Measurements from ENCODE around the gene NFE2L3. TPM values are rescaled to one million over a fixed set of nuclear protein-coding genes. Genes with fewer than 3 reads are reported as not detected.

Gene NFE2L3
- total RNA-seq, 1 experiment from 2014 or later: 2.2 TPM

DNA sequence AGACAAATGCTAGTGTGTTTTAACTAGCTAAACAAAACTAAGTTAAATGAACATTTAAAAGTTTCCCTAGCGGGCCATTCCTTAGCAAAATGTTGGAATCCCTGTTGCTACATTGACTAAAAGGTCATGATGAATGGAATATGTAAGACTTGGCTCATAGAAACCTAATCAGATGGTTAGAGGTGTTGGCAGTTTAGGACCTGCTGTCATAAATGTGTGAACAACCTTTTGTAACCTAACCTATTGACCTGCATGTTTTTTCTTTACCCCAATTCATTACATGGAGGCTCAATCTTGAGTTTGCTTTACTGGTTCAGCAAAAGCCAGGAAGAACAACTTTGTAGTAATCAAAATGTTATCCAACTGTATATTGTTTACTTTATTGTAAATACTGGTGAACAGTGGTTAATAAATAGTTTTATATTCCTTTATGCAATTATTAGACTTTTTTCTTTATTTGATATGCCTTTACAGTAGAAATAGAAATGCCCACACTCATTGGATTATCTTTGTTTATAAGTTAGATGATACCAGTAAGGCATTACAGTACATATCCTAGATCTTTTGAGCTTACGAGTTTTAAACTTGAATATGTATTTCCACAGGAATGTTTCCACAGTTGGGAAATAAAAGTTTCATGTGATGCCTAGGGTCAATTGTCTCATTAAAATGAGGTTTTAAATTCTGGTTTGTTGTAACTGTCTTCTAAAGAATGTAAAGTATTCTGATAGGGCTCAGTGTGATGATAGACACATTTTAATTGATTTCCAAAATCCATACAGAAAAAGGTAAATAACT lies 61.1 kb downstream of the NFE2L3 start:
- Mint-ChIP-seq H3K36me3 (ENCODE audit: insufficient read depth, unreplicated experiment) (peaks cover 50% of the 10 kb centered on the region), H3K9me3 (ENCODE audit: unreplicated experiment) (no peaks in the 10 kb centered on the region), H3K4me1 (ENCODE audit: insufficient read depth, unreplicated experiment) (peaks cover 7% of the 10 kb centered on the region), H3K27me3 (ENCODE audit: insufficient read depth, unreplicated experiment) (no peaks in the 10 kb centered on the region), H3K4me3 (ENCODE audit: unreplicated experiment) (no peak overlapping the region), H3K27ac (ENCODE audit: low read depth, unreplicated experiment) (no peak overlapping the region)
- ChIA-PET POLR2A (interaction anchor here (1.0 to 2.7 kb wide), 3 partner anchors 8 to 12 kb away, joined by 5 to 13 read pairs (median 6); partner anchors contain the start of genes CBX3 and HNRNPA2B1), CTCF (no interaction called here)
- TF ChIP-seq, protein P1, sequence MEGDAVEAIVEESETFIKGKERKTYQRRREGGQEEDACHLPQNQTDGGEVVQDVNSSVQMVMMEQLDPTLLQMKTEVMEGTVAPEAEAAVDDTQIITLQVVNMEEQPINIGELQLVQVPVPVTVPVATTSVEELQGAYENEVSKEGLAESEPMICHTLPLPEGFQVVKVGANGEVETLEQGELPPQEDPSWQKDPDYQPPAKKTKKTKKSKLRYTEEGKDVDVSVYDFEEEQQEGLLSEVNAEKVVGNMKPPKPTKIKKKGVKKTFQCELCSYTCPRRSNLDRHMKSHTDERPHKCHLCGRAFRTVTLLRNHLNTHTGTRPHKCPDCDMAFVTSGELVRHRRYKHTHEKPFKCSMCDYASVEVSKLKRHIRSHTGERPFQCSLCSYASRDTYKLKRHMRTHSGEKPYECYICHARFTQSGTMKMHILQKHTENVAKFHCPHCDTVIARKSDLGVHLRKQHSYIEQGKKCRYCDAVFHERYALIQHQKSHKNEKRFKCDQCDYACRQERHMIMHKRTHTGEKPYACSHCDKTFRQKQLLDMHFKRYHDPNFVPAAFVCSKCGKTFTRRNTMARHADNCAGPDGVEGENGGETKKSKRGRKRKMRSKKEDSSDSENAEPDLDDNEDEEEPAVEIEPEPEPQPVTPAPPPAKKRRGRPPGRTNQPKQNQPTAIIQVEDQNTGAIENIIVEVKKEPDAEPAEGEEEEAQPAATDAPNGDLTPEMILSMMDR (IDR thresholded peaks at IDR 0.05; ENCODE audit: unreplicated experiment): no peak
- TSS peak; percentile 44 for BruUV-seq (replicated peaks)
- no peak for DNase-seq (ENCODE audit: unreplicated experiment)
- intact Hi-C loops (cut with micrococcal nuclease): no loop called here

DNA sequence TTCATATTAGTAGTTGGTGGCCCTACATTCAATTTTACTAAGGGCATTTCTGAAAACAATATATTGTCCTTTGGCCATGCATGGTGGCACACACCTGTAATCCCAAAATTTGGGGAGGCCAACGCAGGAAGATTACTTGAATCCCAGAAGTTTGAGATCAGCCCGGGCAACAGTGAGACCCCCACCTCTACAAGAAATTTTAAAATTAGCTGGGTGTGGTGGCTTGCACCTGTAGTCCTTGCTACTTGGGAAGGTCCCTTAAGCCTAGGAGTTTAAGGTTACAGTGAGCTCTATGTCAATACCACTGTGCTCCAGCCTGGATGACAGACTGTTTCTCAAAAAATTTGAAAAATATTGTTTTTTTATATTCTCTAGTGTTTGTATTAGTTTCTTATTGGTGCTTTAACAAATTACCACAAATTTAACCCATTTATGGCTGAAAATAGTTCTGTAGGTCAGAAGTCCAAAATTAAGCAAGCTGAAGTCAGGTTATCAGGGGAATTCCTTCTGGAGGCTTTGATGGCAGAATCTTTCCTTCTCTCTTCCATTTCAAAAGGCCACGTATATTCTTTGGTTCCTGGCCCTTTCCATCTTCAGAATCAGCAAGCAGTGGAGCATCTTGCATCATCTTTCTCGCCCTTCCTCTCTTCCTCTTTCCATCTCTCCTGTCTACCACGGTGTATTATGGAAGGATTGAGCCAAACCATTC lies 62.0 kb downstream of the NFE2L3 start:
- POLR2A ChIA-PET: interaction anchor here (0.6 to 2.7 kb wide), 3 partner anchors 9 to 97 kb away, joined by 3 to 13 read pairs (median 5); partner anchors contain the start of genes CBX3 and HNRNPA2B1
- Mint-ChIP-seq H3K4me1 (ENCODE audit: insufficient read depth, unreplicated experiment) (peaks cover 7% of the 10 kb centered on the region), H3K9me3 (ENCODE audit: unreplicated experiment) (no peaks in the 10 kb centered on the region), H3K36me3 (ENCODE audit: insufficient read depth, unreplicated experiment) (peaks cover 43% of the 10 kb centered on the region), H3K27ac (ENCODE audit: low read depth, unreplicated experiment) (no peak overlapping the region), H3K27me3 (ENCODE audit: insufficient read depth, unreplicated experiment) (no peaks in the 10 kb centered on the region), H3K4me3 (ENCODE audit: unreplicated experiment) (no peak overlapping the region)
- no peak for DNase-seq (ENCODE audit: unreplicated experiment)
- TF ChIP-seq, protein P1 (IDR thresholded peaks at IDR 0.05; ENCODE audit: unreplicated experiment): no peak
- CTCF ChIA-PET: interaction anchor here (0.7 to 1.1 kb wide), 2 partner anchors 14 to 150 kb away, joined by 3 to 5 read pairs; no protein-coding TSS in a partner anchor
- no TSS peak for BruUV-seq (replicated peaks)
- intact Hi-C loops (cut with micrococcal nuclease): no loop called here

DNA sequence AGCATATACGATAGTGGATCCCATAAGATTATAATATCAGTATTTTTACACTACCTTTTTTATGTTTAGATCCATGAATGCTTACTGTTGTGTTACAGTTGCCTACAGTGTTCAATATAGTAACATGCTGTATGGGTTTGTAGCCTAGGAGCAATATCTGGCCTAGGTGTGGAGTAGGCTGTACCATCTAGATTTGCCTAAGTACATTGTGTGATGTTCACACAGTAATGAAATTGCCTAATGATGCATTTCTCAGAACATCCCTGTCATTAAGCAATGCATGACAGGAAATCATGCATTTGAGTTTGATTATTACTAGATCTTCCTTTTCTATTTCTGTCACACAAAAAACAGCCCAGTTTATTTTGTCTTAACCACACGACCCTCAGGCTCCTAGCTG lies 64.1 kb downstream of the NFE2L3 start:
- no peaks in the 10 kb centered on the region for H3K9me3 Mint-ChIP-seq (ENCODE audit: unreplicated experiment)
- DNase-seq (ENCODE audit: unreplicated experiment): no peak
- CTCF ChIA-PET: no interaction called here
- peak overlapping the region; percentile 70 for H3K27ac Mint-ChIP-seq (ENCODE audit: low read depth, unreplicated experiment)
- H3K27me3 Mint-ChIP-seq (ENCODE audit: insufficient read depth, unreplicated experiment): no peaks in the 10 kb centered on the region
- POLR2A ChIA-PET: interaction anchor here (0.6 to 2.4 kb wide), 3 partner anchors 14 to 275 kb away, joined by 3 to 11 read pairs (median 3); partner anchors contain the start of gene CBX3
- TF ChIP-seq, protein P1 (IDR thresholded peaks at IDR 0.05; ENCODE audit: unreplicated experiment): no peak
- peaks cover 7% of the 10 kb centered on the region for H3K4me1 Mint-ChIP-seq (ENCODE audit: insufficient read depth, unreplicated experiment)
- peaks cover 23% of the 10 kb centered on the region for H3K36me3 Mint-ChIP-seq (ENCODE audit: insufficient read depth, unreplicated experiment)
- no peak overlapping the region for H3K4me3 Mint-ChIP-seq (ENCODE audit: unreplicated experiment)
- BruUV-seq (replicated peaks): no TSS peak
- intact Hi-C loops (cut with micrococcal nuclease): no loop called here

DNA sequence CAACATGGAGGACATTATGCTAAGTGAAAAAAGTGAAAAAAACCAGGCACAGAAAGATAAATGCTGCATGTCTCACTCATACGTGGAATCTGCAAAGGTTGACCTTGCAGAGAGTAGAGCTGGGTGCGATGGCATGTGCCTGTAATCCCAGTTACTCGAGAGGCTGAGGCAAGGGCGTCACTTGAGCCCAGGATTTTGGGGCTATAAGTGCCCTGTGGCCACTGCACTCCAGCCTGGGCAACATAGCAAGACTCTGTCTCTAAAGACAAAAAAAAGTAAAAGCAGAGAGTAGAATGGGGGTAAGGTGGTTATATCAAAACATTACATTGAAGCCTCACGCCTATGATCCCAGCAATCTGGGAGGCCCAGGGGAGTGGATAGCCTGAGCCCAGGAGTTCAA lies 72.4 kb downstream of the NFE2L3 start:
- no peak overlapping the region for H3K27ac Mint-ChIP-seq (ENCODE audit: low read depth, unreplicated experiment)
- H3K4me3 Mint-ChIP-seq (ENCODE audit: unreplicated experiment): no peak overlapping the region
- no peaks in the 10 kb centered on the region for H3K36me3 Mint-ChIP-seq (ENCODE audit: insufficient read depth, unreplicated experiment)
- intact Hi-C loops (cut with micrococcal nuclease): no loop called here
- H3K9me3 Mint-ChIP-seq (ENCODE audit: unreplicated experiment): no peaks in the 10 kb centered on the region
- DNase-seq (ENCODE audit: unreplicated experiment): no peak
- TF ChIP-seq, protein P1 (IDR thresholded peaks at IDR 0.05; ENCODE audit: unreplicated experiment): no peak
- no peaks in the 10 kb centered on the region for H3K4me1 Mint-ChIP-seq (ENCODE audit: insufficient read depth, unreplicated experiment)
- POLR2A ChIA-PET: no interaction called here
- BruUV-seq (replicated peaks): no TSS peak
- H3K27me3 Mint-ChIP-seq (ENCODE audit: insufficient read depth, unreplicated experiment): no peaks in the 10 kb centered on the region
- CTCF ChIA-PET: no interaction called here
